Panc1 (cell line): ENCODE data around the gene KLHL24. TPM values are rescaled to one million over a fixed set of nuclear protein-coding genes. Genes with fewer than 3 reads are reported as not detected.

ENCODE experiments used
- ATAC-seq: fragments of 200-7000 bp; cut with Tn5 transposase; 2 replicates; pipeline ENCODE4 v1.9.1; 2020; ENCODE audit warnings: mild to moderate bottlenecking, moderate library complexity
- BruUV-seq: library from RNA; stranded (reverse); fragments of 400-500 nt; replicated peaks from 2 replicates; lab custom pipeline; 2021; lab: Mats Ljungman, UMichigan
- CTCF ChIA-PET: fragments of 300-600 bp; sonication (Branson Sonifier 250); formaldehyde crosslinking; loops from one replicate; lab custom pipeline; 2022; ENCODE audit warnings: antibody characterized with exemption; lab: Charles Lee
- POLR2A ChIA-PET: fragments of 300-600 bp; sonication (Branson Sonifier 250); formaldehyde crosslinking; loops from one replicate; lab custom pipeline; 2022; ENCODE audit warnings: antibody characterized with exemption; lab: Charles Lee
- DNase-seq: peaks from one replicate; pipeline ENCODE4 v3.0.0-alpha.2; 2010; ENCODE audit warnings: low read depth, low spot score
- H3K27ac ChIP-seq: 2 replicates; pipeline ENCODE4 v1.5.1; 2011; ENCODE audit warnings: mild to moderate bottlenecking, low read length, inconsistent platforms
- H3K27me3 ChIP-seq: fragments of 200-500 bp; sonication (Bioruptor generic); 2 replicates; pipeline ENCODE4 v1.6.0; 2014; ENCODE audit warnings: low read length, inconsistent platforms; ENCODE audit not compliant: control insufficient read depth, insufficient read depth
- H3K36me3 ChIP-seq: fragments of 200-500 bp; sonication (Bioruptor generic); 2 replicates; pipeline ENCODE4 v1.5.1; 2014; ENCODE audit warnings: inconsistent platforms, mild to moderate bottlenecking, low read length, moderate library complexity; ENCODE audit not compliant: control insufficient read depth, insufficient read depth
- H3K4me1 ChIP-seq: 2 replicates; pipeline ENCODE4 v1.5.1; 2011; ENCODE audit warnings: inconsistent platforms, mild to moderate bottlenecking, low read length, moderate library complexity; ENCODE audit not compliant: control insufficient read depth, insufficient read depth
- H3K4me3 ChIP-seq, 2 experiments: 2 replicates each; pipeline ENCODE4 v1.5.1; 2011 to 2012; ENCODE audit warnings: low read depth in 2 of 2, low read length in 2 of 2, mild to moderate bottlenecking in 2 of 2, inconsistent platforms in 1 of 2, moderate library complexity in 1 of 2
- H3K9me3 ChIP-seq: fragments of 200-500 bp; sonication (Bioruptor generic); 2 replicates; pipeline ENCODE4 v1.5.1; 2014; ENCODE audit warnings: low read depth, mild to moderate bottlenecking, inconsistent platforms, low read length, moderate library complexity; ENCODE audit not compliant: control insufficient read depth, insufficient read depth
- CTCF ChIP-seq: fragments of 450-650 bp; IDR thresholded peaks from 2 replicates; pipeline ENCODE4 v1.5.1; 2017; ENCODE audit warnings: mild to moderate bottlenecking
- POLR2AphosphoS5 ChIP-seq: IDR thresholded peaks from 2 replicates; pipeline ENCODE4 v1.6.1; 2012; ENCODE audit warnings: mild to moderate bottlenecking, low read depth, low read length, moderate library complexity
- REST ChIP-seq, 2 experiments: IDR thresholded peaks; 2 replicates each; pipeline ENCODE4 v1.6.1; 2011 to 2012; ENCODE audit warnings: low read depth in 2 of 2, control low read depth in 1 of 2, low read length in 1 of 2, mild to moderate bottlenecking in 1 of 2, moderate library complexity in 1 of 2; ENCODE audit not compliant: insufficient read depth in 1 of 2
- SIN3A ChIP-seq: IDR thresholded peaks from 2 replicates; pipeline ENCODE4 v1.6.1; 2012; ENCODE audit warnings: low read depth, mild to moderate bottlenecking, low read length, moderate library complexity, borderline replicate concordance; ENCODE audit not compliant: insufficient read depth
- TCF7L2 ChIP-seq: IDR thresholded peaks from 2 replicates; pipeline ENCODE4 v1.6.1; 2011; ENCODE audit warnings: mild to moderate bottlenecking, low read depth, low read length, inconsistent platforms
- in situ Hi-C: cut with HindIII; loops from 2 replicates; pipeline ENCODE4 v1.10.0; 2016; ENCODE audit warnings: low sequenced_read_pairs, low pct_unique_long_range_greater_than_20kb
- intact Hi-C: fragments of 100-400 bp; cut with micrococcal nuclease; formaldehyde crosslinking; loops from one replicate; pipeline ENCODE4 v1.10.0; 2022; ENCODE audit not compliant: unreplicated experiment
- total RNA-seq: library from RNA; stranded (reverse); gene quantifications from one replicate; pipeline ENCODE4 v1.2.1, GENCODE V29; 2021; ENCODE audit not compliant: unreplicated experiment

Gene KLHL24
- total RNA-seq, 1 experiment from 2014 or later: 42.0 TPM

GRCh38 chr3:183711516-183711915, 76.1 kb downstream of the KLHL24 start:
- Histone ChIP-seq H3K4me1 (no peaks in the 10 kb centered on the region), H3K36me3 (peaks cover 2% of the 10 kb centered on the region; the same call in 1 of the 2 replicates), H3K27me3 (no peaks in the 10 kb centered on the region), H3K4me3 (no peak overlapping the region), H3K27ac (no peak overlapping the region), H3K9me3 (no peaks in the 10 kb centered on the region)
- POLR2A ChIA-PET: no interaction called here
- no TSS peak for BruUV-seq
- in situ Hi-C loops (no loop called here), intact Hi-C loops (no loop called here)
- TF ChIP-seq POLR2AphosphoS5 (no peak), TCF7L2 (no peak), CTCF (no peak), REST (IDR thresholded peaks at IDR 0.05; ENCODE audit: insufficient read depth in 1 of 2, low read depth in 2 of 2, low read length in 1 of 2) (no peak), SIN3A (no peak)
- DNase-seq (no peak), ATAC-seq (no peak)
- CTCF ChIA-PET: no interaction called here

GRCh38 chr3:183714622-183715021, 79.2 kb downstream of the KLHL24 start:
- no peaks in the 10 kb centered on the region for H3K9me3 ChIP-seq
- ChIA-PET POLR2A (no interaction called here), CTCF (no interaction called here)
- in situ Hi-C loops: no loop called here
- TF ChIP-seq TCF7L2: no peak
- TF ChIP-seq POLR2AphosphoS5: no peak
- no peak for TF ChIP-seq SIN3A
- no peak for TF ChIP-seq REST (IDR thresholded peaks at IDR 0.05; ENCODE audit: insufficient read depth in 1 of 2, low read depth in 2 of 2, low read length in 1 of 2)
- TF ChIP-seq CTCF: no peak
- ATAC-seq: no peak
- intact Hi-C loops: no loop called here
- no peak for DNase-seq
- H3K27me3 ChIP-seq: no peaks in the 10 kb centered on the region
- H3K36me3 ChIP-seq: peaks cover 15% of the 10 kb centered on the region
- H3K4me1 ChIP-seq: no peaks in the 10 kb centered on the region
- no peak overlapping the region for H3K4me3 ChIP-seq
- H3K27ac ChIP-seq: no peak overlapping the region
- no TSS peak for BruUV-seq
